A549 treated with DMSO at 1 μM for 4 hours (cell line): ENCODE results near the gene ALDOC. TPM values are rescaled to one million over a fixed set of nuclear protein-coding genes. Genes with fewer than 3 reads are reported as not detected.

Experiments used
- total RNA-seq: library from RNA; stranded (reverse); fragments of 200-300 nt; extraction: Qiagen RNA extraction; gene quantifications from 5 replicates; pipeline ENCODE4 v1.2.3, GENCODE V29; 2022; ENCODE audit warnings: low read depth

The ALDOC gene
- total RNA-seq, result 1.4 to 2.3 TPM (median 1.8 TPM) in 5 replicates

DNA sequence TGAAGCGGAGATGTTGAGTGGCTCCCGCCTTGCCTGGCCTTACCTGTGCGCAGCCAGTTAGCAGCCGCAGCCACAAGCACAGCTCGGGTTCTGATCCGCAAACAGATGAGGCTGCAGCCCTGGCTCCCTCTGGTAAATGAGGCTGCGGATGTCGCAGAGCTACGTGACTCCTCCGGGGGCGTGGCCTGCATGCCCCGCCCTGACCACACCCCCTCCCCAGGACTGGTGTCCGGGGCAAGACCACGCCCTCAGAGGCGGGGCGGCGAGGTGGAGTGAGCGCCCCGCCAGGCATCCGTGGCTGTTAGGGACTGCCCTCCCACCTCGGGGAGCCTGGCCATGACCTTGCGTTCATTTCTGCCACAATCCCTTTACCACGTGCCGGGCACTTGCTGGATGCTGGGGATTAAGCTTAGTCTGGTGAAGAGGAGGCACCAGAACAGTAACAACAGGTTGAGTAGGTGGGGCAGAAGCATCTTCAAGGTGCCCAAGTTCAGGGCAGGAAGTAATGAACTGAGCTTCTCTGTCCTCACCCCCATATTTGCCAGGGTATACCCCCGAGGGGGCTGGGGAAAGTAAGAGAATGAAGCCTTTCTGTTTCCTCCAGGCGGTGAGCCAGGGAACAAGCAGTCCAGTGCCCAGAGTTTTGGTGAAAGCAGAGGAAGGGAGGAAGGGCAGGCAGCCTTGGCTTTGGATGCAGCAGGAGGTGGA lies at the start of gene ALDOC:
Gene ALDOC, minus strand, starts transcription at position 138 of the 708 bp plus-strand sequence. CDS start 1,363 bp downstream, outside the sequence.

DNA sequence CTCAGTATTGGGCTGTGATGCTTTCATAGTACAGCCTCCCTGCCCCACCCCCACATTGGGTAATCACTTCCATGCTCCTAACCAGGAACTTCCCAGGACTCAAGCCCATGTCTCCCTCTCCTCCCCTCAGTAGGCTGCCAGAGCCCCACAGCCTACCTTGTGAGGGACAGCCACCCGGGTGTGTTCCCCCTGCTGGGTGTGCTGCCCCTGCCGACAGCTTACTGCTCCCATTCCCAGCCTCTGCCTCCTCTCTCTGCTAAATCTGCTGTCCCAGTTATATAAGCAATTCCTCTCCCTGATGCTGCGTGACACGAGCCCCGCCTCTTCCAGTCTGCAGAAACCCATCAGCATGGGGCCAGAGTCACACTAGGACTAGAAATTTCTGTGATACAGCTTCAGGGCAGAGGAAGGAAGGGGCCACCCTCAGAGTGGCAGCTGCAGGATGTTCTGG lies 37.3 kb upstream of the ALDOC start, which contains the start of gene RSKR:
Gene RSKR, minus strand, starts transcription at position 255 of the 451 bp plus-strand sequence. Its CDS starts 24 bp downstream, at position 231.

DNA sequence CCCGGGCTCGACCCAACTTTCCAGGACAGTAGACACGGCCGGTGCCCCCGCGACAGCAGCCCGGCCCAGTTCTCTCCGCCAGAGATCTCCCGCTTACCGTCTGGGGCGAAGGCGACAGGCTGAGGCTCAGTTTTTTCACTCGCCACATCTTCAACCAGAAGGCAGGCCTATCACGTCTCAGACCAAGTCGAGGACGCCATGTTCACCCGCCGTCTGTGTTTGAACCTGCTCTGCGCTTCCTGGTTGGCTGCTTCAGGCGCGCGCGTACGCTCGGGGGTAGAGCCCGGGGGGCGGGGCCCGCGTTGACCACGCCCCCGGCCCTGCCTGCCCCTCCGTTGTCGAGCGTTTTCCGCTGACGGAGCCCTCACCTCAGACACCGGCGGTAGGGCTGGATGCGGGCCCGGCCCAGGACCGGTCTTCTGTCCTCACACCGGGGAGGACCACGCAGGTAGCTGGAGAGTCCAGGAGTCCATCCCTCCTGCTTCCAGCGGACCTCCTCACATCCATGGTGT lies 22.2 kb upstream of the ALDOC start, which contains the start of gene SPAG5:
Gene SPAG5, minus strand, starts transcription at position 227 of the 512 bp plus-strand sequence. Its CDS starts 79 bp downstream, at position 148.

DNA sequence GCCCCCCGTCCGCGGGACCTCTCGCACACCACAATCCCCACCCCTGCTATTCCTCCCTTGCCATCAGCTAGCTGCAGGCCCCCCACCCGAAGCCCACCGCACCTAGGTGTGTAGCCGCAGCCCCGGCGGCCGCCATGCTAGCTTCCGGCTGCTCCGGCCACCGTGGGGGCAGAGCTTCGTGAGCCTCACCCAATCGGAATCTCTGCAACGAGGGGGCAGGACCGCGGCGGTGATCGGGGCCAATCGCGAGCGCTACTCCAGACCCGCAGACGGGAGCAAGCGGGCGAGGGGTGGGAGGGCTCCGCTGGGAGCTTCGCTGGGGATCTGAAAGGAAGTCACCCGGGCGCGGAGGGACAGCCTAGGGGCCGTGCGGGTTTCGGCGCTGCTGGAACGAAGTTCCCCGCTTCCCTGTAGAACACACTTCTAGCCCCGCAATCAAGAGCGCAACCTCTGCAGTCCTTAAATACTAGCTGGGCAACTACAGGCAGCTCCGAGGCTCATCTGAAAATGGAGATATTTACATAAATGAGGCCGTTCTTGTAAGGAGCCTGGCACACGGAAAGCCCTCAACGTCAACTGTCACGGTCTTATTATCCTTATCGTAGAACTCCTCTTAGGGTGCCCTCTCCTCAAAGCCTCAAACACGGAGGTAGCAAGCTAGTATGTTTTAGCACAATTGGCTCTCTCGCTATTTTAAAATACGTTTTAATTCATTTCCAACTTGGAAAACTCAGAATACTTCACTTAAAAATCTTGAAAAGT lies 5.2 kb downstream of the ALDOC start, which contains the start of gene PIGS:
Gene PIGS, minus strand, starts transcription at position 164 of the 762 bp plus-strand sequence. Its CDS starts 28 bp downstream, at position 136.

GRCh38 chr17:28552176-28552999 lies 24.3 kb downstream of the ALDOC start, which contains the start of gene UNC119:
UNC119 (minus strand) TSS chr17:28552624; CDS start chr17:28552557, 67 bp downstream.

Other genes with a start within 250 kb of the ALDOC start
- gene IFT20, start 241.4 kb downstream of the ALDOC start, total RNA-seq, result 54.9 to 61.6 TPM (median 58.4 TPM) in 5 replicates
- gene TNFAIP1, start 241.1 kb downstream of the ALDOC start, total RNA-seq, result 46.6 to 59.1 TPM (median 52.4 TPM) in 5 replicates
- 142 to 171 TPM (median 162 TPM) in 5 replicates for gene POLDIP2, start 219.4 kb downstream of the ALDOC start, total RNA-seq
- gene SEBOX, start 211.7 kb downstream of the ALDOC start, total RNA-seq, result not detected in 5 replicates
- 17.2 to 27.4 TPM (median 19.3 TPM) in 5 replicates for gene VTN, start 206.6 kb downstream of the ALDOC start, total RNA-seq
- 5.1 to 6.2 TPM (median 6.0 TPM) in 5 replicates for gene SARM1, start 205.2 kb downstream of the ALDOC start, total RNA-seq
- gene SLC46A1, start 170.7 kb downstream of the ALDOC start, total RNA-seq, result 17.4 to 21.2 TPM (median 20.9 TPM) in 5 replicates
- gene SLC13A2, start 103.3 kb downstream of the ALDOC start, total RNA-seq, result 0.06 to 0.12 TPM (median 0.09 TPM) in 5 replicates
- 0.02 to 0.05 TPM (median 0.03 TPM) in 3 of 5 replicates, not detected in the others for gene FOXN1, start 70.5 kb downstream of the ALDOC start, total RNA-seq
- gene UNC119, start 24.3 kb downstream of the ALDOC start, total RNA-seq, result 26.3 to 34.7 TPM (median 29.9 TPM) in 5 replicates
- 57.3 to 64.3 TPM (median 61.4 TPM) in 5 replicates for gene PIGS, start 5.4 kb downstream of the ALDOC start, total RNA-seq
- 77.8 to 88.5 TPM (median 81.4 TPM) in 5 replicates for gene SPAG5, start 22.1 kb upstream of the ALDOC start, total RNA-seq
- 3.8 to 7.0 TPM (median 6.0 TPM) in 5 replicates for gene RSKR, start 37.3 kb upstream of the ALDOC start, total RNA-seq
- 58.3 to 71.6 TPM (median 70.6 TPM) in 5 replicates for gene BLTP2, start 68.3 kb upstream of the ALDOC start, total RNA-seq
- 86.5 to 94.5 TPM (median 88.1 TPM) in 5 replicates for gene SDF2, start 85.0 kb upstream of the ALDOC start, total RNA-seq
- 74.5 to 78.6 TPM (median 77.8 TPM) in 5 replicates for gene SUPT6H, start 85.3 kb upstream of the ALDOC start, total RNA-seq
- 1.0 to 1.7 TPM (median 1.1 TPM) in 5 replicates for gene PROCA1, start 135.0 kb upstream of the ALDOC start, total RNA-seq
- 233 to 267 TPM (median 261 TPM) in 5 replicates for gene RAB34, start 141.0 kb upstream of the ALDOC start, total RNA-seq
- 1,965 to 2,250 TPM (median 2,168 TPM) in 5 replicates for gene RPL23A, start 143.1 kb upstream of the ALDOC start, total RNA-seq
- gene TLCD1, start 149.3 kb upstream of the ALDOC start, total RNA-seq, result 31.2 to 50.8 TPM (median 45.6 TPM) in 5 replicates
- 4.1 to 4.9 TPM (median 4.5 TPM) in 5 replicates for gene NEK8, start 151.9 kb upstream of the ALDOC start, total RNA-seq
- gene TRAF4, start 167.1 kb upstream of the ALDOC start, total RNA-seq, result 70.5 to 86.4 TPM (median 76.4 TPM) in 5 replicates